GM12801 (cell line): Measurements from ENCODE around the gene CRYGC.
"Not testable (repeated sequence)": the region's sequence is repeated elsewhere in the genome, so short reads cannot be mapped to it uniquely, and the experiment has no call there.

ENCODE experiments used
- CTCF ChIP-seq: IDR thresholded peaks from one replicate; pipeline ENCODE4 v1.5.1; 2011; ENCODE audit warnings: control low read depth; ENCODE audit not compliant: insufficient read length; ENCODE audit errors: extremely low read depth

Gene CRYGC

GRCh38 chr2:208135794-208136715 is 6.4 kb upstream of the CRYGC start:
- TF ChIP-seq CTCF: no peak

- no peak for TF ChIP-seq CTCF
Measured at GRCh38 chr2:208134928-208135586, 5.4 kb upstream of the CRYGC start.

- TF ChIP-seq CTCF: no peak
Measured at GRCh38 chr2:208130712-208131110, 1.1 kb upstream of the CRYGC start.

GRCh38 chr2:208128136-208128535 is 1.5 kb downstream of the CRYGC start:
- no peak for TF ChIP-seq CTCF

- TF ChIP-seq CTCF: no peak
Measured at GRCh38 chr2:208127090-208127489, 2.5 kb downstream of the CRYGC start.

- no peak for TF ChIP-seq CTCF
Measured at GRCh38 chr2:208125251-208125650, 4.4 kb downstream of the CRYGC start.

- not testable (repeated sequence) for TF ChIP-seq CTCF
Measured at GRCh38 chr2:208124013-208124715, 5.5 kb downstream of the CRYGC start, which contains the start of gene CRYGD. CRYGD (minus strand) TSS chr2:208124524; CDS start chr2:208124473, 51 bp downstream.
